Left forelimb (tissue), 1 donor: ENCODE data around the gene PGP.
A peak's percentile ranks its signal among the peaks of the same experiment; 100 is the strongest.
"Not testable (repeated sequence)": the region's sequence is repeated elsewhere in the genome, so short reads cannot be mapped to it uniquely, and the experiment has no call there.

Source experiments
- DNase-seq: peaks from one replicate; pipeline ENCODE4 v3.0.0-alpha.2; 2018; ENCODE audit warnings: low spot score

Gene PGP

DNA sequence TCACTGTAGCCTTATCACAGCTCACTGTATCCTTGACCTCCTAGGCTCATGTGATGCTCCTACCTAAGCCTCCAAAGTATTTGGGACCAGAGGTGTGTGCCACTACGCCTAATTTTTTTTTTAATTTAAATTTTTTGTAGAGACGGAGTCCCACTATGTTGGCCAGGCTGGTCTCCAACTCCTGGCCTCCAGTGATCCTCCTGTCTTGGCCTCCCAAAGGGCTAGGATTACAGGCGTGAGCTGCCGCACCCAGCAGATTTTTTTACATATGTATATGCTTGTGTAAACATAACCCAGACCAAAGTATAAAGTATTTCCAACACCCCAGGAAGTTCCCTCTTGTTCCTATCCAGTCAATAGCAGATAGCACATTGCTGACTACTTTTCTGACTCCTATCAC lies 1.7 kb upstream of the PGP start:
- no peak for DNase-seq

DNA sequence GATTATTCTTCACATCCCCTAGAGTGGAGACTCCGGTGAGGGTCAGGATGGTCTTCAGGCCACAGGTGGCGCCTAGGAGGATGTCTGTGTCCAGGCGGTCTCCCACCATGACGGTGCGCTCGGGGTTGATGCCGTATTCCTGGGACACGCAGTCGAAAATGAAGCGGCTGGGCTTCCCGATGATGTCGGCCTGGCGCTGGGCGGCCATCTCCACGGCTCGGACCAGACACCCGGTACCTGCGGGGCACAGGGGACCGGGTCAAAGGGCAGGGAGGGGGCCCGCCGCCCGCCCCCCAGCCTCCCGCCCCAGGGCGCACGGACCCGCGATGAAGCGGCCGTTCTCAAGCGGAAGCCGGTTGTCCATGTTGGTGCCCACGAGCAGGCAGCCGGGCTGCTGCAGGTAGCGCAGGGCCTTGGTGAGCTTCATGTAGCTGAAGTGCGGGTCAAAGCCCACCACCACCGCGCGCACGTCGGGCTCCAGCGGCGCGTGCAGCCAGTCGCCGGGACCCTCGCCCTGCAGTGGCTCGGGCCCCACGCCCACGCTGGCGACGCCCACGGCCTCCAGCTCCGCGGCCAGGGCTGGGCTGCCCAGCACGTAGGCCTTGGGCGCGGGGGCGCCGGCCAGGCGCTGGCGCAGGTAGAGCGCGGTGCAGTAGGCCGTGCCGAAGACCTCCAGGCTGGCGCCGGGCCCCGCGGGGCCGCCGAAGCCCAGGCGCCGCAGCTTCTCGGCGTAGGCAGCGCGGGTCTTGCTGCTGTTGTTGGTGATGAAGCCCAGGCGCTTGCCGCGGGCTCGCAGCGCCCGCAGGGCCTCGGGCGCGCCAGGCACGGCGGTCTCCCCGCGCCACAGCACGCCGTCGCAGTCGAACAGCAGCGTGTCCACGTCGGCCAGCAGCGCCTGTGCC lies 572 bp downstream of the PGP start:
- DNase-seq: no peak

DNA sequence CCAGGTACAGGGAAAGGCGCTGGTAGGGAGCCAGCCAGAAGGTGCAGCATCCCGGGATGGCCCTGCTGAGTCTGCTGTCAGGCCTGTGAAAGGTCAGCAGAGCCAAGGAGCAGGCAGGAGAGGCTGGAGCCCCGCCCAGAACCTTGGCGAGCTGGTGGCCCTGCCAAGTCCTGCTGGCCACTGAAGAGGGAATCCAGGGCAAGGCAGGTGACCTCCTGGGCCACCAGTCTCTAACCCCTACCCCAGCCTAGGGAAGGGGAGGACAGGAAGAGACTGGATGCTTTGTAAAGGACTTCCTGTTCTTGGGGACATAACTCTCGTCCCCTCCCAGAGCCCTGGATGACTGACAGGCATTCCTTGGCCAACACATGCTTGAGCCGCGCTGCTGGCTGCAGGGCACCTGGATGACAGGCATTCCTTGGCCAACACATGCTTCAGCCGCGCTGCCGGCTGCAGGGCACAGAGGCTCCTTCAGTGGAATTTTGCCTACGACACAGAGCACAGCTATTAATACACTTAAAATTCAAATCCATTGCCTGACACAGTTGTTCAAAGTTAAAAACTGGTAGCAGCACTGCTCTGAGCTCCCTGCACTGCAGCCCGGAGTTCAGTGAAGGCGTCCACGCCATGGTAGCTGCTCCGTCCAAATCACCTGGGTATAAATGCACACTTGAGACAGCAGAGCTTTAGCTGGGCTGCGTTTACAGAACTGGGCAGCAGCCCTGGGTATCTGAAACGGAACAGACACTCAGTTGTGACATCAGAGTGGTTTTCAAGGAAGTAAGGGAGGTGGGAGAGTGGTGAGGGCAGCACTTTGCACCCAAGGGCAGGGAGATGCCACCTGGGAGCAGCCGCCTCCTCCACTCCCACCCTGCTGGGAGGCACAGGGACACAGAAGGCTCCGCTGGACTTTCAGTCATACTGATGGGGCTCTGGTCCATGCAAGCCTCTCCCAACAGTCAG lies 2.0 kb downstream of the PGP start:
- DNase-seq: no peak

DNA sequence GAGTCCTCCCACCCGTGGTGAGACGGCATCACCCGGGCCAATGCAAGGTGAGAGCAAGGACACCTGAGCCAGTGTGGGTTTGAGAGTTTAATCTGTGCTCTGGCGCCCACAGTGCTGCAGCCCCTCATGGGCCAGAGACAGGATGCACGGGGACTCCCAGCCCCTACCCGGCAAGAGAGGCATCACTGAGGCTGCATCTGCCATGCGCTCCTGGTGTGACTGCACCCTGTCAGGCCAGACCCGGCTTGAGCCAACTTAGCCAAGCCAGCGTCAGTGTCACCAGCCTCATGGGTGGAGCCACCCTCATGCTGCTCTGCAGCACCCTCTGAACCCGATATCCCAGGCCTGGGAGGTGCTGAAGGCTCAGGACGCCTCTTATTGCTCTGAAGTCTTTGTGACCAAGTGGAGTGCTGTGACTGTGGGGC lies 2.7 kb downstream of the PGP start:
- no peak for DNase-seq

DNA sequence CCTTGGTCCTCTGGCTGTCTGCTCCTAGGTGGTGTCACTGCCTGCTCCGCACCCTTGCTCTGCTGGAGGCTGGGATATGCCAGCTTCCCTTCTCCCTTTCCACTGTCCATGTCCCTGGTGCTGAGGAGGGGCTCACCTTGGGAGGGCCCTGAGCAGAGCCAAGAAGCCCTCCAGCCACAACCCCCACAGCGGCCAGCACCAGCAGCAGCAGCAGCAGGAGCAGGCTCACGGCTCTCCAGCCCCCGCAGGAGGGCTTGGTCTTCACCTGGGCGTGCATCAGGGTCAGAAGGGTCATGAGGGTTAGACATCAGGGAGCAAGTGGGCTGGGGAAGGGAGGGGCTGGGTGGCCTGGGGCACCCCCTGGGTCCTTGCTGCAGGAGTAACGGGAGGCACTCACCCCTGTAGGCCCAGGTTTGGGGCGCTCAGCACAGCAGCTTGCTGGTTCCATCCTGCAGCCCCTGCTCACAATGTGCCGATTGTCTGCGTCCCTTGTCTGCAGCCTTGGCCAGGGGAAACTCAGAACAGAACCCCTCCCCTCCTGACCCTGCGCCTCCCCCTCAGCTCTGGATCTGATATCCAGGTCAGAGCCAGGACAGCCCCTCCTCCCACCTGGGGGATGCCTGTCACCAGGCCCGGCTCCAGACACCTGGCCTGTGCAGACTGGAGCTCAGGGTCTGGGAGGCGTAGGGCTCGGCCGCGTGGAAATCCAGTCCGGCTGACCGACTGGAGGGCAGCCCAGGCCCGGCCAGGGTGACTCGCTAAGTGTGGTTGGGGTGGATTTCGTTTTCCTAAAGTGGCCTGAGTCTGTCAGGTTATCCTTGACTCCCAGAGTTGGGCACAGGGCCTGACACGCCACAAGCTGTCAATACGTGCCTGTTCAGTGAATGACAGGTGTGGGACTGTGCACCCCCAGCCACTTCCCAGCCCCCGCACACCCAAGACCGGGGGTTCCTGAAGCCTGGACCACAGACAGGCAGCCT lies 4.0 kb downstream of the PGP start, which contains the start of gene BRICD5:
Gene BRICD5, minus strand, starts transcription at position 478 of the 980 bp plus-strand sequence. Its CDS starts 30 bp downstream, at position 448.
- no peak for DNase-seq

DNA sequence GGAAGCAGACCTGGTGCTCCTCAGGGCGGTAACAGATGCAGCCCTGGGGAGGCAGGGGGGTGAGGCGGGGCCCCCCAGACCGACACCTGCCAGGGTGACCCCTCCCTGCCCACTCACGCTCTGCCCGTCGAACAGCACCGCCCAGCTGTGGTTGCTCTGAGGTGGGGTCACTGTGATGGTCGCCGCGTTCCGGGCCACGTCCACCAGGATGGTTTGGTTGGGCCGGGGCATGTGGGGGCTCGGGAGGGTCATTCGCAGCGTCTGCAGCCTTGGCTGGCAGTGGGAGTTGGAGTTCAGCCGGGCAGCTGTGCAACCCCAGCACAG lies 4.7 kb downstream of the PGP start:
- DNase-seq: no peak

DNA sequence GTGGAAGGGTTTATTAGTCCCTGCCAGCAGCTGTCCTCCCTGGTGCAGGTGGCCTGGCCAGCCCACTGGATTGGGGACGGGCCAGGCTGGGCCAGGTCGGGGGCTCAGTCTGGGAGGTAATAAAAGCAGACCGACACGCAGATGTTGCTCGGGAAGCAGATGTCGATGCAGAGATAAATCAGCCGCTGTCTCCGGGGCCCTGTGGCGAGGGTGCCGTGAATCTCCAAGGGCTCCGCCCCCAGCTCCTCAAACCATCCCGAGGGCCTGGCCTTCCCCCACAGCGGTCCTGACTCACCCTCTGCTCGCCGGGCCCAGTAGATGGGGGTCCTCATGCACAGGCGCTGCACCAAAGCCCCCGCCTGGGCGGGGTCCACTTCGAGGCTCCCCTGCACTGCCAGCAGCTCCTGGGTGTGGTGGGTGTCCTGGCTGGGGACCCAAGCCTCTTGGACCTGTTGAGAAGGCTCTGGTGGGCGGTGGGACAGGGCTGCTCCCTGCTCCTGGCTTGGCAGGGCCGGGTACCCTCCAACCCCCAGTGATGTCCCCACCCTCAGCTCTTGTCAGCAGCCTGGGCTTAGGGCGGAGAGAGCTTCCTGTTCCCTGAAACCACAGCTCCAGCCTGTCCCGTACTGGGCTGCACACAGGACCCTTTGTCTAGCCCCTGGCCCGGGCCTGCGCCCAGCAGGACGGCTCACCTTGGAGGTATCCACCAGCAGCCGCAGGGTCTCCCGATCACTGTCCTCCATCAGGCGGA lies 5.2 kb downstream of the PGP start:
- DNase-seq: no peak

DNA sequence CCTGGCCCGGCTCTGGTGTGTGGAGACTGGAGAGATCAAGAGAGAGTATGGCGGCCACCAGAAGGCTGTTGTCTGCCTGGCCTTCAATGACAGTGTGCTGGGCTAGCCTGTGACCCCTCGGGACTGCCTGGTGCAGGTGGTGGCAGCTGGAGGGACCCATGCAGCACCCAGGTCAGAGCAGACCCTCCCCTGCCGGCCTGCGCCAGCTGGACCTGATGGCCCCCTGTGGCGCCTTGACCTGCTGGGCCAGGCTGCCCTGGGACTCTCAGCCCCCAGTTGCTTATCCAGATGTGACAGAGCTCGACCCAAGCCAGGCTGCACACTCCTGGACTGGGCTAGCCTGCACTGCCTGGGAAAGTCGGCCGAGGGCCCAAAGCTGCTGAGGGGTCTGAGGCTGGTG lies 5.9 kb downstream of the PGP start:
- no peak for DNase-seq

DNA sequence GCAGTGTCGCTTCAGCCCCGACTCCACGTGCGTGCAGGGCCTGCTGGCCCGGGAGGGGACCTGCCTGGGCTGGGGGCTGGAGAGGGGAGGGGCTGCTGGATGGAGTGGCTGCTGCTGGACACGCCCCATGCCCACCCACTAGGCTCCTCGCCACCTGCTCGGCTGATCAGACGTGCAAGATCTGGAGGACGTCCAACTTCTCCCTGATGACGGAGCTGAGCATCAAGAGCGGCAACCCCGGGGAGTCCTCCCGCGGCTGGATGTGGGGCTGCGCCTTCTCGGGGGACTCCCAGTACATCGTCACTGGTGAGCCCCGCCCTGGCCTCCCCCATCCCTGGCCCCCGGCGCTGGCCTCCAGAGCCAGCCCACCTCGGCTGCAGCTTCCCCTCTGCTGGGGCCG lies 6.3 kb downstream of the PGP start:
- DNase-seq: no peak

DNA sequence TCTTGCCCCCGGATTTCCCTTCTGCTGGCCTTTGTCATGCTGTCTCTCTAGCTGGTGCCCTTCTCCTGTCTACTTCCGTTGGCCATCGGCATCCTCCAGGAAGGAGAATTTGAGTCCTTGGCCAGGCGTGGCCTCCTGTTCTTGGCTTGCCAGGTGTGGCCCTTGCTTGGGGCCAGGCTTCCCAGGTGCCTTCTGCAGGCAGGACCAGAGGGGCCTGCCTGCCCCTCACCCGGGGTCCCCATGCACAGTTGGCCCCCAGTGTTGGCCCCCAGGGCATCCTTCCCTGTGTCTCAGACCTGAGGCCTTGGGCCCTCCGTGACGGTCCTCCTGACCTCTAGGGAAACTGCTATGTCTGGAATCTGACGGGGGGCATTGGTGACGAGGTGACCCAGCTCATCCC lies 6.8 kb downstream of the PGP start:
- DNase-seq: no peak

DNA sequence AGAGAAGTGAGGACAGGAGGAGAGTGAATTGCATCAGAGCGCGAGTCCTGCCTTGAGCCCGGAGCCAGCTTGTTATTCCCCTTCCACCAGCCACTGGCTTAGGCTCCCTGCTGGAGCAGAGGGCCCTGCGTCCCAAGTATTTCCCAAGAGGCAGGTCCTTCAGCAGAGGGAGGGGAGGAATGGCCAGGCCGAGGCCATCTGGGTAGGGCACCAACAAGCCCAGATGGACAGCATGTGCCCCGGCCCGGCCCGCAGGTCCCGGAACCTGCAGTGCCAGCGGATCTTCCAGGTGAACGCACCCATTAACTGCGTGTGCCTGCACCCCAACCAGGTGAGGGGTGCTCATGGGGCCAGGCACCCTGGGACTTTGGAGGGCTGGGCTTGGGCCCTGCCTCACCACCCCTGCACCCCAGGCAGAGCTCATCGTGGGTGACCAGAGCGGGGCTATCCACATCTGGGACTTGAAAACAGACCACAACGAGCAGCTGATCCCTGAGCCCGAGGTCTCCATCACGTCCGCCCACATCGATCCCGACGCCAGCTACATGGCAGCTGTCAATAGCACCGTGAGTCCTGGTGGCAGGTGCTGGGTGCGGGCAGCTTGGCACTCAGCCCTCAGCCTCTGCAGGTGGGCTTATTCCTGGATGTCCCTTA lies 7.7 kb downstream of the PGP start:
- DNase-seq: no peak

DNA sequence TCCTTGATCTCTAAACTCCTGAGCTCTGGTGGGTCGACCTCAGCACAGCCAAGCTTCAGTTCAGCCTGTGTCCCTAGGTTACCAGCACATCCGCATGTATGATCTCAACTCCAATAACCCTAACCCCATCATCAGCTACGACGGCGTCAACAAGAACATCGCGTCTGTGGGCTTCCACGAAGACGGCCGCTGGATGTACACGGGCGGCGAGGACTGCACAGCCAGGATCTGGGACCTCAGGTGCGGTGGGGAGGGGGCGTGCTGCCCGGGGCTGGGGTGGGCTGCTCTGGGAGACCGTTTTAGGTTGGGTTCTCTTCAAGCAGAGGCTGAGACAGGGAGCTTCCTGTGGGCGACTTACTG lies 8.2 kb downstream of the PGP start:
- DNase-seq: no peak

DNA sequence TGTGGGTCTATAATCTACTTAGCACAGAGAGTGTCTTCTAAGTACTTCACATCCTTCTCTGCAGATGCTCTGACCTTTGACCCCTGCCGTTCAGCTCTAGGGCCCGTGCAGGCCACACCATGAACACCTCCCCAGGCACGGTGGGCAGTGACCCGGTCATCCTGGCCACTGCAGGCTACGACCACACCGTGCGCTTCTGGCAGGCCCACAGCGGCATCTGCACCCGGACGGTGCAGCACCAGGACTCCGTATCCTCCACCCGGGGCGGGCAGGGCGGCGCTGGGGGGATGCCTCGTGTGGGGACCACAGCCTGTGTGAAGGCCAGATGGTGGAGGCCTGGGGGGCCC lies 8.7 kb downstream of the PGP start:
- no peak for DNase-seq

DNA sequence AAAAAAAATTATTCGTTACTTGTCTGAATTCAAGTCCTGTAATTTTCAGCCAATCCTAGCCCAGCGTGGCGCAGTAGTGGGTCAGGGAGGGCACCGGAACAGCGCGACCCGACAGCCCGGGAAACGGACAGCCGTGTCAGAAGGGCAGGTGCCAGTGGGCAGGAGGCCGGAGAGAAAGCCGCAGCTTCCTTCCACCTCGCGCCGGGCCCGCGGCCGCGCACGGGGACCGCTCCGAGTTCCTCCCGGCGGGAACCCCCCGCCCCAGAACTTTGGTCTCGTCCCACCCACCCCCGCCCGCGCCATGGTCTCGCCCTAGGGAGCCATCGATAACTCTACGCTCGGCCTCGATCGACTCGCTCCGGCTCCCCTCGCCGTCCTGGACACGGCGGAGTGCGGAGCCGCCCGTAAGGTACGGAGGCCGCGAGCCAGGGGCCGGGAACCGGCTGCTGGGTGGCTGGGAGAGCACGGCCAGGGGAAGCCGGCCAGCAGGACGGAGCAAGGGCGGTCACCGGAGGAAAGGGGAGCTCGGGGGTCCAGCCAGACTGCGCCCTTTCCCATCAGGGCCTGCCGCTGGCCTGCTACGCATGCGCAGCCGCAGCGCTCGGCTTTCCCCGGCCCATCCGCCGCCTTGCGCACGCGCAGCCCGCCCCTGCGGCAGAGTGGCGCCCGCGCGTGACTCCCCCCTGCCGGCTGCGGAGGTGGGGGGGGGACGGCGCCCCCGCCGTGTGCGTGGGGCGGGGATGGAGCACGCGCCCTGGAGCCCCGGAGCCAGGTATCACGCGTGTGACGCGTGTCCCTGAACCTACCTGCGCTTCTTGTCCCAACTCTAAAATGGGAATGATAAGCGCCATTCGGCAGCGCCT lies 9.3 kb downstream of the PGP start, which contains the start of gene MLST8:
Gene MLST8, plus strand, starts transcription at position 351 of the 863 bp plus-strand sequence. CDS start 632 bp downstream, outside the sequence.
- peak; percentile 95 for DNase-seq

DNA sequence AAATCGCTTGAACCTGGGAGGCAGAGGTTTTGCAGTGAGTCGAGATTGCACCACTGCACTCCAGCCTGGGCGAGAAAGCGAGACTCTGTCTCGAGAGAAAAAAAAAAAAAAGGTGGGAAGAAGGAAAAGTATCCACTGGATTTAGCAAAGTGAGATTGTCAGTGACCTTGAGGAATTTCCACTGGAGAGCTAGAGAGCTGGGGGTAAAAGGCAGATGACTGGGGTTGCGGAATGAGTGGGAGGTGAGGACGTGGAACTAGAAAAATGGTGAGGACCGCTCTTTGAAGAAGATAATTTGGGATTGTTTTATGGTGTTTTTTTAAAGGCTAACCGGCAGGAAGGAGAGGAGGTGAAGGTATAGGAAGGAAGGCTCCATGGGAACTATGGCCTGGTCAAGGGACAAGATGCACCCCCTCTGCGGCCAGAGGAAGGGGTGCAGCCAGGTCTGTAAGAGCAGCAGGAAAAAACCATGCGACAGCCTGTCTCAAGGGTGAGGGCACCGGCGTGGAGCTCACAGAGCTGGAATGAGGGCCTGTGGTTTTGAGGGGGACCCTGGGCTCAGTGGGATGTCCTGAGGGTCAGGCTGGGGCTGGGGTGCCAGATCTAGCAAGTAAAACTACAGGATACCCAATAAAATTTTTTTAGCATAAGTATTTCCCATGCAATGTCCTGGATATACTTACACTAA lies 10.1 kb downstream of the PGP start:
- no peak for DNase-seq

DNA sequence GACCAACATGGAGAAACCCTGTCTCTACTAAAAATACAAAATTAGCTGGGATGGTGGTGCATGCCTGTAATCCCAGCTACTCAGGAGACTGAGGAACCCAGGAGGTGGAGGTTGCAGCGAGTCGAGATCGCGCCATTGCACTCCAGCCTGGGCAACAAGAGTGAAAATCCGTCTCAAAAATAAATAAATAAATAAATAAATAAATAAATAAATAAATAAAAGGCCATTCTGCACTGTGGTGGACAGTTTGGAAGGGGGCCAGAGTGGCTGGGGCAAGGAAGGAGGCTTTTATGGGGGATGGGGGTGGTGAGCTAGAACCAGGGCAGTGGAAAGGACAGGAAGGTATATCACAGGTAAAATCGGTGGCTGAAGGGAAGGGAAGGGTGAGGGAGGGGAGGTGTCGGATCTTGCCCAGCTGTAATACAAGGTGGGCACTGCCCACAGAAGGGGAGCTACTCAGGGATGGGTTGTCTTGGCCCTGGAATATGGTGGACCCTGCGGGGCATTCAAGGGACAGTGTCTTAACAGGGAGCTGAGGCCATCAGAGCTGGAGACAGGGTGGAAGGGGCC lies 11.4 kb downstream of the PGP start:
- DNase-seq: not testable (repeated sequence)

DNA sequence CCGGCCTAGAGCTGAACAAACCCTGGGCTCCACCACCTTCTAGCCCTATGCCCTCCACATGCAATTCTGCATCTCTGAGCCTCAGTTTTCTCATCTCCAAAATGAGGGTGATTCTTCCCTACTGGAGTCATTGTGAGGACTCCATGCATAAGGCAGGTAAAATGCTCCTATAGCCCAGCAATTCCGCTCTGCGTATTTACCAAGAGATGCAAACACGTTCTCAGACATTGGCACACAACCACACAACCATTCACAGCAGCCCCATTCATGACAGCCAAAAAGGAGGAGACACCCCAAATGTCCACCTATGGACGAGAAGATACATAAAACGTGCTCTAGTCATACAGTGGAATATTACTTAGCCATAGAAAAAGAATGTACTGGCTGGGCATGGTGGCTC lies 14.3 kb downstream of the PGP start:
- no peak for DNase-seq

DNA sequence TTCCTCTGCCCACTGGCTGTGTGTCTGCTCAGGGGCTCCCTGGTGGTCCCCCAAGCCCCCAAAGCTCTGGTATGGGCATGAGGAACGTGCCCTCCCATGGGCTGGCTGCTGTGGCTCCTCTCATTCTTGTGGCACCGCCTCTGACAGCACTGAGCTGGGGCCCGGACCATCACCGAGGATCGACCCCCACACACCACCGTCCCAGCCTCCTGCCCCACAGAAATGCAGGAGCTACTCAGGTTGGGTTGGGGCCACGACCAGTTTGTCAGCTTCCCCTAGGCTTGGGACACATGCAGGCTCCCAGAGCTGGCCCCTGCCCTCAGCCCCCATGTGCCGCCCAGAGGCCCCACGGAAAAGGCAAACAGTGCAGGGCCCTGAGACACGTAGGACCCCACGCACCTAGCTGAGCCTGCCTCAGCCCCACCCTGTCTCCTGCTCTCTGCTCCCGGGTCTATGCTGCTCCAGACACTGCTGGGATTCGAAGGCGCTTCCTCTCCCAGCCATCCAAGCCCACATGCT lies 15.0 kb downstream of the PGP start:
- no peak for DNase-seq
